Astrocyte (in vitro differentiated cells and primary cell): ENCODE data around the gene PLEKHB2.

Source experiments
- EZH2 ChIP-seq: IDR thresholded peaks from 2 replicates; pipeline ENCODE4 v1.6.1; 2012; ENCODE audit warnings: mild to moderate bottlenecking, low read length, inconsistent platforms; ENCODE audit not compliant: insufficient read depth
- TF ChIP-seq, protein P1 (sequence below): IDR thresholded peaks from 2 replicates; pipeline ENCODE4 v1.5.1; 2011; ENCODE audit warnings: low read depth, mild to moderate bottlenecking, inconsistent platforms, low read length, moderate library complexity; ENCODE audit not compliant: insufficient read depth

DNA sequence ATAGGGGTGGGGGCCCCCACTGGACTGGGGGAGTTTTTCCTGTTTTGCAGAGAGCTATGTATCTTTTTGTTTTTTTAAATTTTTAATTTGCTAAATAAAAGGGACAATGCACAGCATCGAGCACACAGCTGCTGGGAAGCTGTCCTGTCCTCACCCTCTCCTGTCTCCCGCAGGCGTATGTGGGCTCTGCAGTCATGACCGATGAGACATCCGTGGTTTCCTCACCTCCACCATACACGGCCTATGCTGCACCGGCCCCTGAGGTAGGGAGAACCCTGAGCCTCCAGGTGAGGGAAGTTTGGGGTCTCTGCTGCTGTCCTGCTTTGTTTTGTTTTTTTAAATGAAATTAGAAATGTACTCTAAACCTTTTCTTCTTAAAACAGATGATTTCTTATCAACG, 27.6 kb downstream of the PLEKHB2 start:
- TF ChIP-seq EZH2 = no peak
- TF ChIP-seq, protein P1, sequence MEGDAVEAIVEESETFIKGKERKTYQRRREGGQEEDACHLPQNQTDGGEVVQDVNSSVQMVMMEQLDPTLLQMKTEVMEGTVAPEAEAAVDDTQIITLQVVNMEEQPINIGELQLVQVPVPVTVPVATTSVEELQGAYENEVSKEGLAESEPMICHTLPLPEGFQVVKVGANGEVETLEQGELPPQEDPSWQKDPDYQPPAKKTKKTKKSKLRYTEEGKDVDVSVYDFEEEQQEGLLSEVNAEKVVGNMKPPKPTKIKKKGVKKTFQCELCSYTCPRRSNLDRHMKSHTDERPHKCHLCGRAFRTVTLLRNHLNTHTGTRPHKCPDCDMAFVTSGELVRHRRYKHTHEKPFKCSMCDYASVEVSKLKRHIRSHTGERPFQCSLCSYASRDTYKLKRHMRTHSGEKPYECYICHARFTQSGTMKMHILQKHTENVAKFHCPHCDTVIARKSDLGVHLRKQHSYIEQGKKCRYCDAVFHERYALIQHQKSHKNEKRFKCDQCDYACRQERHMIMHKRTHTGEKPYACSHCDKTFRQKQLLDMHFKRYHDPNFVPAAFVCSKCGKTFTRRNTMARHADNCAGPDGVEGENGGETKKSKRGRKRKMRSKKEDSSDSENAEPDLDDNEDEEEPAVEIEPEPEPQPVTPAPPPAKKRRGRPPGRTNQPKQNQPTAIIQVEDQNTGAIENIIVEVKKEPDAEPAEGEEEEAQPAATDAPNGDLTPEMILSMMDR = no peak
